HG03097 (cell line): ENCODE data around the gene CD81.

Experiments used
- ATAC-seq: cut with Tn5 transposase; IDR thresholded peaks from one replicate; pipeline ENCODE4 v1.9.1; 2021; ENCODE audit not compliant: unreplicated experiment, low FRiP score

CD81 gene

DNA sequence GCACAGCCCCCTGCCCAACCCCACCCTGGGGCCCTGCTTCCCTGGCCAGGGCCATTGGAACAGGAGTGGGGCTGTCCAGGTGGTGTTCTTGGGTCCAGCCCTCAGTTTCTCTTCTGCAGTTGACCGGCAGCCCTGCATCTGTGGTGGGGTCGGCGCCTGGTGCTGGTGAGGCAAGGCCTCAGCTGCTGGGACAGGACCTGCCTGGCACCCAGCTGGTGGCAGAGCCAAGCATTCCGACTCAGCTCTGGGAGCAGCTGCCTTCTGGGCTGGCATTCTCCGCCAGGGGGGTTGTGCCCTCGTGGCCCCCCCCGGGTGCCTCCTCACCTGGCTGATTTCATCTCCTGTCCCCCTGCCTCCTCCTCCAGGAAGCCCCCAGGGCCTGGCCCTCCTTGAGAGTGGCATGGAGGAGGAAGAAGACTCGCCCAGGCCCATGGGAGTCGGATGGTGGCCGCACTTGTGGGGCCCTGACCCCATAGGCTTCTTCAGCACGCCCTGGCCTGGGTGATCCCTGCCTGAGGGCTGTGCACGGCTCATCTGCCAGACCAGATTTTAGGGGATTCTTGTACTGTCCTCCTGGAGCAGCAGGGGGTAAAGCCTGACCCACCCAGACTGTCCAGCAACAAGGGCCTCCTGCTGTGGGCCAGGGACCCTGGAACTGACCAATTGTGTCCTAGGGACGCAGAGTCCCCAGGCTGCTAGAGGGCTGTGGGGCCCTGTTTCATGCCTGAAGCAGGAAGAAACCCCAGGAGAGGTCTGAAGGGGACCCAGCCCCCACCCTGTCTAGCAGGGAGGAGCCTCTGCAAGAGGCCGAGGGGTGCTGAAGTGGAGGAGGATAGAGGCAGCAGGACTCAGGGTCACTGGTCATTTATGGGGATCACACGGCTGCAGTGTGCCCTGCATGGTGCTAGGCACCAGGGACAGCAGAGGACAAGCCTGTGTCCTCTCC is 11.6 kb downstream of the CD81 start:
- no peak for ATAC-seq

GRCh38 chr11:2389377-2390026 is 12.4 kb downstream of the CD81 start:
- ATAC-seq, result no peak

DNA sequence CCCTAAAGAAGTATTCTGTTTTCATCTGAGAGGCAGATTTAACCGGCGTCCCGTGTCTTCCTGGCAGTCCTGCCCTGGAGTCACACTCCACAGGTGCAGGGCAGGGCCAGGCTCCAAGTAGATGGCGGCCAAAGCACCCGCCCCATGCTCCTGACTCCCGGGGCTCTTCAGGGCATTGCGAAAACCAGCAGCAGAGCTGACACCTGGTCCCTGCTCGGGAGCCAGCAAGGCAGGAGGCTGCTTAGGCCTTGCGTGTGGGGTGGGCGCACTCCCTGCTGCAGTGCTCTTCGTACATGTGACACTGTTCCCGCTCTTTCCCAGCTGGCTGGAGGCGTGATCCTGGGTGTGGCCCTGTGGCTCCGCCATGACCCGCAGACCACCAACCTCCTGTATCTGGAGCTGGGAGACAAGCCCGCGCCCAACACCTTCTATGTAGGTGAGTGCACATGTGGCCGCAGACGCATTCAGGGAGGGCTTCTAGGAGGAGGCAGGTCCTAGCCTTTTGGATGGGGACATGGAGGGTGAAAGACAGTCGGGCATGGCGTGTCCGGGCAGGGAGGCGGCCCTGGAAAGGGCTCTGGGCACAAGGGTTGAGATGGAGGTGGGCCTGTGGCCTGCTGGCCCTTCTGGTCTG is 13.1 kb downstream of the CD81 start:
- ATAC-seq, result no peak

DNA sequence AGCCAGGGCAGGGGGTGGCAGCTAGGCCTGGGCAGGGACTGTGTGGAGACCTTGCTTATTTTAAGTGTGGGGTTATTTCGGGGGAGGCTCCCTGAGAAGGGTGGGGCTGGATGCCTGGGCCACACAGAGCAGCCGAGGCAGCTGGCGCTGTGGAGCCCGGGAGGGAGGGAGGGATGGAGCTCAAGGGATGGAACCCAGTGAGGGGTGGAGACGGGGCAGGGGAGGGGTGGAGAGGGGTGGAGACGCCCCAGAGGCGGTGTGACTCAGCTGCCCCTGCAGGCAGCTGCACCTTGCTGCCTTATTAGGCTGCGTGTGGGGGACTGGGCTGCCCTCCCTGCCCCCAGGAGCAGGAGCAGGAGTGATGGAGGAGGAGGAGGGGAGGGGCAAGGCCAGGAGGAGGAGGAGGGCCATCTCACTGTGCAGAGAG is 13.6 kb downstream of the CD81 start:
- no peak for ATAC-seq

DNA sequence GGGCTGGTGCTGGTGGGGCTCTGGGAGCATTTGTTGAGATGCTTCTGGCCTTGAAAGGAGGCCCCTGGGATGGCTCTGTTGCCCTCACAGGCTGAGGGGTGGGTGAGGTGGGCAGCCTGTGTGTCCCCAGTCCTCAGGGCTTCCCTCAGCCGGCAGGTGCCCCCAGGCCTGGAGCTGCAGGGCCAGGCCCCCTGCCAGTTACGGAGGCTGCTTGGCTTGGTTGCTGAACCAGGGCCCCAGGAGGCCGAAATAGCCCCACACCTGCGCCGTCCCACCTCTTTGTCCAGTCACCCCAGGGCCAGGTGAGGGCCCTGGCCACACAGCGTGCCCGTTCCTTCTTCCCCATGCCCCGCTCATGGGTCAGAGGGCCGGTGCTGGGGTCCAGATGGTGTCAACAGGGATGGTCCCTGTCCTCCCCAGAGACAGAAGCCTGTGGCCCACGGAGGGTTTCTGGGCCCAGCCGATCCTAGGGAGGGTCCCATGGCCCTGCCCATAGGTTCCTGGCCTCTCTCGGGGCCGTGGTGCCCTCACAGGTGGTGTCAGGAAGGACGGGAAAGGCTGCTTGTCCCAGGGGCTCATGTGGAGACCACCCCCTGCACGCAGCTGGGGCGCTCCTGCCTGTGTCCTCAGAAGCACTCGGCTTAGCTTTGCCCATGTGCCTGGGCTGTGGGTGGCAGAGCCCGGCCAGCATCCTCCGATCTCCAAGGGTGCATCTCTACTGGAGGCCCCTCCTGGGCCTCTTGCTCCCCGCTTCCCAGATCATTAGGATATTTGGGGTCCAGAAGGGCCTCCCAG is 14.3 kb downstream of the CD81 start:
- no peak for ATAC-seq

GRCh38 chr11:2392241-2392959 is 15.3 kb downstream of the CD81 start:
- no peak for ATAC-seq

GRCh38 chr11:2393111-2393868 is 16.2 kb downstream of the CD81 start:
- no peak for ATAC-seq

DNA sequence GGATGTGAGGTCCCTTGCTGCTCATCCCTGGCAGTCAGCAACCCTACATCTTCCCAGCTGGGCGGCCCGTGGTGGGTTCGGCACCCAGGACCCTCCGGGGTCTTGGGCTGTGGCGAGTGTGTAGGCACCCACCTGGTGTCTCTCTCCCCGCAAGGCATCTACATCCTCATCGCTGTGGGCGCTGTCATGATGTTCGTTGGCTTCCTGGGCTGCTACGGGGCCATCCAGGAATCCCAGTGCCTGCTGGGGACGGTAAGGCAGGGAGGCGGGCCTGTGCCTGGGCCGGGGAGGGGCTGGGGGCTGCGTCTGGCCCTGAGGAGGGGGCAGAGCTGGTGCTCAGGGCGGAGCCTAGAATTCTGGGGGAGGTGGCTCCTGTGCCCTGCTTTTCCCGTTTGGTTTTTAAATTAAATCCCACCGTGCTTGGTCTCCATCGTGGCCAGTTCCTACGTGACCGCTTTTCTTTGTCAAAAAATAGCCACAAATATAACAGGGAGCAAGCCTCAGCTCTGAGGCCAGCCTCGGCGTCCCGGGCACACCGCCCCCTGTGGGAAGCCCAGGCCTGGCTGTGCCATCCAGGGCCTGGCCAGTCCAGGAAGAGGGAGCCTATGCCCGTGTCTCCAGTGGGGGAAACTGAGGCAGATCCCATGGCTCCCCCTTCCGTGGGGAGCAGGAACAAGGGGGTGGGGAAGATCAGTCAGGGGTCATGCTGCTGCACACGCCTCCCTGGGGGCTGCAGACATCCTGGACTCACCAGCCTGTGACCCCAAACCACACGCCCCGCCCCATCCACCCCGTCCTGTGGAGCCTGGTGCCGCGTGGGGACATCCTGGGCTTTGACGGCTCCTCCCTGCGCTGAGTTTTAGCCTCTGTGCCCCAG is 17.1 kb downstream of the CD81 start:
- ATAC-seq, result no peak

- no peak for ATAC-seq
These were observed 17.7 kb downstream of the CD81 start for GRCh38 chr11:2394818-2395105.

DNA sequence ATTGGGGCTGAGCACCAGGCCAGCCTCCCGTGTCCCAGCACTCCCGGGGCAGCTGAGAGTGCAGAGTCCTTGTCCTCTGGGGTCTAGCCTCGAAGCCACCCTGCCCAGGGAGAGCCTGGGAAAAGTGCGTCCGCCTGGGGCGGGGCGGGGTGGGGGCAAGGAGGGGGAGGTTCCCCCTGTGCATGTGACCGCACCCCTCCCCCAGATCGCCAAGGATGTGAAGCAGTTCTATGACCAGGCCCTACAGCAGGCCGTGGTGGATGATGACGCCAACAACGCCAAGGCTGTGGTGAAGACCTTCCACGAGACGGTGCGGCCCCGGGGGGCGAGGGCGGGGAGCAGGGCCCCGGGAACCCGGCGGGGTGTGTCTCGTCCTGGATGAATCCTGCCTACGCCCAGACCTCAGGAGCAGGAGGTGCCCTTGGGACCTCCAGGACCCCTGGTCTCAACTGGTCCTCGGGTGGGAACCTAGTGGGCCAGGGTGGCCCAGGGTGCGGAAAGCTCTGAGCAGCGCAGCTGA is 18.2 kb downstream of the CD81 start:
- no peak for ATAC-seq

DNA sequence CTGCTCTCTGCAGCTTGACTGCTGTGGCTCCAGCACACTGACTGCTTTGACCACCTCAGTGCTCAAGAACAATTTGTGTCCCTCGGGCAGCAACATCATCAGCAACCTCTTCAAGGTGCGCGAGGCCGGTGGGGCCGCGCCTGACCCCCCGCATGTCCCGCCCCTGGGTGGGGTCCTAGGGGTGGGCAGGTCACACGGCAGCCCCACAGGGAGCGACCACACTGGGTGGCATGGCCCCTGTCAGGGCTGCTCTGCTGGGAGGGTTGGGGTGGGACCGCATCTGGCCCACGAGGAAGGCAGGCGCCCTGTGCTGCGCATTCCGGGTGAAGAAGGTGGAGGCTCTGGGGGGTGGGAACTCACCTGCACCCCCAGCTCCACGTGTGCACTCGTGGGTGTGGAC is 18.7 kb downstream of the CD81 start:
- ATAC-seq, result no peak

- ATAC-seq, result no peak
These were observed 19.4 kb downstream of the CD81 start for GRCh38 chr11:2396471-2396870.

GRCh38 chr11:2397005-2397404 is 19.9 kb downstream of the CD81 start:
- no peak for ATAC-seq

- ATAC-seq, result no peak
These were observed 21.7 kb downstream of the CD81 start for GRCh38 chr11:2398664-2399355.

- peak; percentile 0 for ATAC-seq
These were observed 22.5 kb downstream of the CD81 start for GRCh38 chr11:2399488-2400068.

DNA sequence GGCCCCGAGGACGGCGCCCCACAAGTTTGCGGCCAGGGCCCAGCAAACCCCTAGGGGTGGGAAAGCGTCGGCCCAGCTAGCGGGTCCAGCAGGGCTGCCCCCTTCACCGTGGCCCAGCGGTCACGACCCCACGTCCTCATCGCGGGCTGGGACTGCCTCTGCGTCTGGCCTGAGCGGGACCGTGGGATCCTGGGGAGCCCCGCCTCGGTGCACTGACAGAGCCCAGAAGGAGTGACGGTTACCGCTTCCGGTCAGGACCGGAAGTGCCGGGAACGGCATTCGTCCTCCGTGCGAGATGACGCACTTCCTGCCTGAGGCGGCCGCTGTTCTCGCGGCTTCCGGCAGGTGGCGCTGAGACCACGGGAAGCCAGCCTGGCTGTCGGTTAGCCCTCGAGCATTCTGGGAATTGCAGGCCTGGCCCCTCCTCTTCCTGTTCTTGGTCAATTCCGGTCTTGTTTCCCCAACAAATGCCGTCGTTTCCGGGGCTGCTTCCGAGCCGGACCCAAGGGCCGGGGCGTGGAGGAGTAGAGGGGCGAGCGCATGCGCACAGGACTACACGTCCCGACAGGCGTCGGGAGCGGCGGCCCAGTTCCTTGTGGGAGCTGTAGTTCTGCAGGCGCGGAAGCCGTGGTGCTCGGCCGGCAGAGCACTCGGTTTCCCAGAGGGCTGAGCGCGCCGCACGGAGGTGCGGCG is 23.1 kb downstream of the CD81 start, which contains the start of gene TSSC4:
Gene TSSC4 (plus strand): TSS at position 682 of the 693 bp plus-strand sequence. CDS start 1,884 bp downstream, outside the sequence.
- ATAC-seq, result peak; percentile 74
